A549 (cell line): ENCODE measurements around the gene CENPX. TPM values are rescaled to one million over a fixed set of nuclear protein-coding genes. Genes with fewer than 3 reads are reported as not detected.

Experiments
- ATAC-seq, 2 experiments: fragments of 200-7000 bp in 1 of 2; fragments of >200 bp in 1 of 2; cut with Nextera tagmentation in 1 of 2; cut with Tn5 transposase in 1 of 2; 3 replicates each; pipeline versions ENCODE4 v1.8.0 to v1.9.1; 2018 to 2020; ENCODE audit warnings: mild to moderate bottlenecking in 1 of 2, moderate library complexity in 1 of 2
- CTCF ChIA-PET: fragments of 300-600 bp; sonication (Branson Sonifier 250); formaldehyde crosslinking; extraction: SDS; loops from one replicate; lab custom pipeline; 2021; ENCODE audit warnings: antibody characterized with exemption, inconsistent platforms; lab: Yijun Ruan, JAX
- POLR2A ChIA-PET: fragments of 350-600 bp; formaldehyde crosslinking; extraction: SDS; loops from one replicate; lab custom pipeline; 2021; ENCODE audit warnings: antibody characterized with exemption, inconsistent platforms; lab: Yijun Ruan, JAX
- DNase-seq, 2 experiments: peaks; one replicate each; pipeline versions ENCODE4 v3.0.0 to v3.0.0-alpha.2; 2011 to 2016; ENCODE audit warnings: low read depth in 1 of 2, low spot score in 1 of 2
- FAIRE-seq: peaks from 2 replicates; lab custom pipeline; 2011; peaks lifted over from hg19 to GRCh38; lab: Jason Lieb, UNC
- H3K27ac ChIP-seq, 2 experiments: fragments of >200 bp; sonication (Bioruptor Twin); formaldehyde crosslinking; 3 replicates each; pipeline ENCODE4 v1.5.1; 2016 to 2017
- H3K4me1 ChIP-seq: fragments of >200 bp; sonication (Bioruptor Twin); formaldehyde crosslinking; 3 replicates; pipeline ENCODE4 v1.6.1; 2016
- H3K4me2 ChIP-seq: fragments of >200 bp; sonication (Bioruptor Twin); formaldehyde crosslinking; 3 replicates; pipeline ENCODE4 v1.6.1; 2016
- H3K4me3 ChIP-seq: fragments of >200 bp; sonication (Bioruptor Twin); formaldehyde crosslinking; 3 replicates; pipeline ENCODE4 v1.5.1; 2016
- H3K9me3 ChIP-seq: fragments of >200 bp; sonication (Bioruptor Twin); formaldehyde crosslinking; 3 replicates; pipeline ENCODE4 v1.6.1; 2016
- CHD4 ChIP-seq: fragments of 200-600 bp; sonication (generic); IDR thresholded peaks from 2 replicates; pipeline ENCODE4 v1.6.1; 2016; ENCODE audit warnings: antibody characterized with exemption, mild to moderate bottlenecking, borderline replicate concordance
- CTCF ChIP-seq: fragments of >200 bp; sonication (Bioruptor Twin); formaldehyde crosslinking; IDR thresholded peaks from 3 replicates; pipeline ENCODE4 v1.5.1; 2016
- EHF ChIP-seq: fragments of 250-450 bp; sonication (Bioruptor Pico); IDR thresholded peaks from 2 replicates; pipeline ENCODE4 v1.5.0; 2020; ENCODE audit warnings: mild to moderate bottlenecking
- FOSL2 ChIP-seq, 2 experiments: fragments of 450-650 bp in 1 of 2; fragments of >200 bp in 1 of 2; sonication (Bioruptor Twin) in 1 of 2; formaldehyde crosslinking; IDR thresholded peaks; 2 replicates each; pipeline versions ENCODE4 v1.5.0 to v1.6.1; 2016 to 2020; ENCODE audit warnings: mild to moderate bottlenecking in 1 of 2, moderate library complexity in 1 of 2
- GATA3 ChIP-seq: IDR thresholded peaks from 2 replicates; pipeline ENCODE4 v1.6.1; 2012; ENCODE audit warnings: borderline replicate concordance
- HOXB5 ChIP-seq: fragments of 250-450 bp; sonication (Bioruptor Pico); IDR thresholded peaks from 2 replicates; pipeline ENCODE4 v1.5.0; 2020; ENCODE audit warnings: mild to moderate bottlenecking, moderate library complexity
- MAX ChIP-seq: IDR thresholded peaks from 2 replicates; pipeline ENCODE4 v1.6.1; 2012
- MAZ ChIP-seq: fragments of 150-350 bp; IDR thresholded peaks from 2 replicates; pipeline ENCODE4 v1.6.1; 2014; ENCODE audit warnings: antibody characterized with exemption, low read depth, low read length, borderline replicate concordance
- MYC ChIP-seq: IDR thresholded peaks from 2 replicates; pipeline ENCODE4 v1.6.1; 2012; ENCODE audit warnings: mild to moderate bottlenecking, inconsistent platforms, low read length, improper control_type of control experiment, borderline replicate concordance
- NPAS2 ChIP-seq: fragments of 250-450 bp; sonication (Bioruptor Pico); IDR thresholded peaks from 2 replicates; pipeline ENCODE4 v1.8.0; 2022; ENCODE audit warnings: mild to moderate bottlenecking, moderate library complexity, borderline replicate concordance
- PBX3 ChIP-seq: IDR thresholded peaks from 2 replicates; pipeline ENCODE4 v1.6.1; 2012
- POLR2AphosphoS2 ChIP-seq: conservative IDR thresholded peaks from 2 replicates; pipeline ENCODE4 v1.6.1; 2012; ENCODE audit warnings: low read length, improper control_type of control experiment, inconsistent platforms
- RAD21 ChIP-seq, 2 experiments: fragments of >200 bp in 1 of 2; sonication (Bioruptor Twin) in 1 of 2; formaldehyde crosslinking in 1 of 2; IDR thresholded peaks in 1 of 2; conservative IDR thresholded peaks in 1 of 2; 2 replicates in 1 of 2; 3 replicates in 1 of 2; pipeline ENCODE4 v1.6.1; 2012 to 2018; ENCODE audit warnings: inconsistent platforms in 1 of 2
- REST ChIP-seq: fragments of 200-600 bp; sonication (generic); IDR thresholded peaks from 2 replicates; pipeline ENCODE4 v1.6.1; 2016; ENCODE audit warnings: antibody characterized with exemption, mild to moderate bottlenecking, moderate library complexity
- SMC3 ChIP-seq: fragments of >200 bp; sonication (Bioruptor Twin); formaldehyde crosslinking; IDR thresholded peaks from 3 replicates; pipeline ENCODE4 v1.6.1; 2018; ENCODE audit warnings: inconsistent platforms
- SREBF2 ChIP-seq: fragments of 450-650 bp; IDR thresholded peaks from 2 replicates; pipeline ENCODE4 v1.6.1; 2014; ENCODE audit warnings: mild to moderate bottlenecking, moderate library complexity
- TP53 ChIP-seq: fragments of 250-450 bp; sonication (Bioruptor Pico); IDR thresholded peaks from 2 replicates; pipeline ENCODE4 v1.5.0; 2021; ENCODE audit warnings: mild to moderate bottlenecking, moderate library complexity
- USF2 ChIP-seq: fragments of 450-650 bp; IDR thresholded peaks from 2 replicates; pipeline ENCODE4 v1.6.1; 2014; ENCODE audit warnings: antibody characterized with exemption
- ZC3H11A ChIP-seq: fragments of 450-650 bp; IDR thresholded peaks from 2 replicates; pipeline ENCODE4 v1.6.1; 2014; ENCODE audit warnings: antibody characterized with exemption, mild to moderate bottlenecking
- WGBS: methylation state at CpG from one replicate; pipeline ENCODE4 v1.1.6; 2017; ENCODE audit errors: missing lambda C conversion rate; 5-methylcytosine and 5-hydroxymethylcytosine counted together
- polyA plus RNA-seq, 4 experiments: library from polyadenylated mRNA; depleted of rRNA in 3 of 4; stranded (reverse); fragments of >200 nt; fragmentation: RNase III in 1 of 4; extraction: RNeasy Plus Mini Kit Qiagen cat#74134 plus additional on column Dnase treatment in 1 of 4; gene quantifications; 2 replicates in 3 of 4; 3 replicates in 1 of 4; pipeline ENCODE4 v1.2.3, GENCODE V29; 2011 to 2017

CENPX gene
- polyA plus RNA-seq, 2 of the 4 experiments (the other 2 are of a cell fraction): 80.5 to 222 TPM

- no peak for TF ChIP-seq GATA3
- peak; percentile 97 to 98 for TF ChIP-seq RAD21 (conservative IDR thresholded peaks at IDR 0.05 in 1 of 2, IDR thresholded peaks at IDR 0.05 in 1 of 2)
- TF ChIP-seq CHD4: no peak
- 0 out of 2 replicates have a peak, but pooled peaks have one; percentile 43 for TF ChIP-seq MAZ
- no peak for TF ChIP-seq SREBF2
- 0 out of 2 replicates have a peak, but pooled peaks have one; percentile 24 for TF ChIP-seq USF2
- peak; percentile 94 for TF ChIP-seq CTCF
- TF ChIP-seq POLR2AphosphoS2: no peak
- TF ChIP-seq SMC3: peak; percentile 98
- TF ChIP-seq EHF: no peak
- peak; percentile 25; the same call in 1 of the 2 replicates for TF ChIP-seq MAX
- no peak for TF ChIP-seq FOSL2 (IDR thresholded peaks at IDR 0.05)
- TF ChIP-seq FOSL2 (CRISPR knock-in tag; IDR thresholded peaks at IDR 0.05): no peak
- no peak for TF ChIP-seq MYC
- peak; percentile 35; the same call in 1 of the 2 replicates for TF ChIP-seq TP53 (CRISPR knock-in tag)
- TF ChIP-seq NPAS2 (CRISPR knock-in tag): no peak
- no peak for TF ChIP-seq REST
- no peak for TF ChIP-seq ZC3H11A
- no peak for TF ChIP-seq PBX3
- no peak for TF ChIP-seq HOXB5 (CRISPR knock-in tag)
- Histone ChIP-seq H3K4me2 (peak overlapping the region; percentile 87), H3K9me3 (no peaks in the 10 kb centered on the region), H3K4me1 (peaks cover 41% of the 10 kb centered on the region), H3K27ac (peak overlapping the region; percentile 80 to 92; a peak in 5 of 6 replicates), H3K4me3 (peak overlapping the region; percentile 77)
- ChIA-PET POLR2A (interaction anchor here (1.0 to 3.9 kb wide), 7 partner anchors 16 to 152 kb away, joined by 3 to 38 read pairs (median 5); partner anchors contain the start of genes ASPSCR1 and DCXR), CTCF (interaction anchor here (0.6 to 33.2 kb wide), 36 partner anchors 8 to 307 kb away, joined by 3 to 794 read pairs (median 5); partner anchors contain the start of genes ASPSCR1, DCXR, MAFG and MYADML2)
- FAIRE-seq: peak; percentile 84
- DNase-seq: peak; percentile 89 to 90
- WGBS: 15% methylated on average over 24 of the region's 25 CpGs
- peak; percentile 55 to 56 for ATAC-seq
These were observed 1.4 kb downstream of the CENPX start for GRCh38 chr17:82021107-82021899.
